Kidney epithelial cell (primary cell): ENCODE measurements around the gene ZNF423. TPM values are rescaled to one million over a fixed set of nuclear protein-coding genes. Genes with fewer than 3 reads are reported as not detected.

ENCODE experiments used
- DNase-seq: peaks from one replicate; pipeline ENCODE4 v3.0.0-alpha.2; 2010; ENCODE audit warnings: low read depth
- H3K27me3 ChIP-seq: 2 replicates; pipeline ENCODE4 v1.6.0; 2011; ENCODE audit warnings: low read length; ENCODE audit not compliant: control insufficient read depth, insufficient read depth
- H3K36me3 ChIP-seq: 2 replicates; pipeline ENCODE4 v1.5.1; 2011; ENCODE audit warnings: low read length; ENCODE audit not compliant: control insufficient read depth, insufficient read depth
- H3K4me3 ChIP-seq: 2 replicates; pipeline ENCODE4 v1.5.1; 2011; ENCODE audit warnings: low read depth, mild to moderate bottlenecking, control low read depth, low read length
- CTCF ChIP-seq: IDR thresholded peaks from 2 replicates; pipeline ENCODE4 v1.5.1; 2011; ENCODE audit warnings: mild to moderate bottlenecking, moderate library complexity, low read length, control low read depth, inconsistent platforms; ENCODE audit not compliant: insufficient read depth, poor library complexity, severe bottlenecking
- total RNA-seq: library from RNA; depleted of rRNA; stranded (reverse); fragments of >200 nt; gene quantifications from 2 replicates; pipeline ENCODE4 v1.2.3, GENCODE V29; 2015

Gene ZNF423
- total RNA-seq, 1 donor from 2014 or later, result 3.6 TPM

DNA sequence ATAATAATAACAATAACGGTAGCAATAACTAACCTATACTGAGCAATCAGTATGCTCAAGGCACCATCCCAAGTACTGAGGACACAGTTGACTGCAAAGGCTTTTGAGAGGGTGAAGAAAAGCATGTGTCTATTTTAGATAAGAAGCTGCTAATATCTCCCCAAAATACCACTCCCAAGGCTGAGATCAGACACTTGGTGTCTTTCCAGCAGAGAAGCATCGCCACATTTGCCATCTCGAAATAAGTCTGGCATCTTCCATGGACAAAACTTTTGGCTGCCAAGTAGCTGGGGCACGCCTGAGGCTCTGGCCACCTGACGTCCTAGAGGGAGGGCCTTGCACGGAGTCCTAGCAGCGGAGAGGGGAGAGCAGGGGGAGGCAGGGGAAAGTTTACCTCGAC is 39.0 kb downstream of the ZNF423 start:
- Histone ChIP-seq H3K4me3 (no peak overlapping the region), H3K36me3 (no peaks in the 10 kb centered on the region), H3K27me3 (peaks cover 3% of the 10 kb centered on the region)
- DNase-seq, result no peak
- TF ChIP-seq CTCF, result no peak

GRCh38 chr16:49811644-49812334 is 44.1 kb downstream of the ZNF423 start:
- Histone ChIP-seq H3K36me3 (no peaks in the 10 kb centered on the region), H3K27me3 (peaks cover 5% of the 10 kb centered on the region), H3K4me3 (no peak overlapping the region)
- no peak for DNase-seq
- no peak for TF ChIP-seq CTCF

DNA sequence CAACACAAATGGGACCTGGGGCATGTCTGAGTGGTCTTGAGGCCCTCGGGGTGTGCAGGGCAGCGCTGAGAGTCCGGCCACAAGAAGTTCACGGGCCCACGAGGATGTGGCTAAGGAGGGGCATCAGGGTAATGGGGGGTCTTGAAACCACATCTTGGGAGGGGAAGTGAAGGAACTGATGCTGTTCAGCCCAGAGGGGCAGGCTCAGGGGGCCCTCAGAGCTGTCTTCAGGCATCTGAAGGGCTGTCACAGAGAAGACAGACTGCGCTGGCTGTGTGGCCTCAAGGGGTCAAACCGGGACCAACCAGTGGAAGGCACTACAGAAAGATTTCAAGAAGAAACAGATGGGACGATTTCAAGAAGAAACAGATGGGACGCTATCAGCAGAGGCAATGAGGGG is 45.1 kb downstream of the ZNF423 start:
- no peak for DNase-seq
- TF ChIP-seq CTCF, result no peak
- Histone ChIP-seq H3K4me3 (no peak overlapping the region), H3K36me3 (no peaks in the 10 kb centered on the region), H3K27me3 (peaks cover 5% of the 10 kb centered on the region)

DNA sequence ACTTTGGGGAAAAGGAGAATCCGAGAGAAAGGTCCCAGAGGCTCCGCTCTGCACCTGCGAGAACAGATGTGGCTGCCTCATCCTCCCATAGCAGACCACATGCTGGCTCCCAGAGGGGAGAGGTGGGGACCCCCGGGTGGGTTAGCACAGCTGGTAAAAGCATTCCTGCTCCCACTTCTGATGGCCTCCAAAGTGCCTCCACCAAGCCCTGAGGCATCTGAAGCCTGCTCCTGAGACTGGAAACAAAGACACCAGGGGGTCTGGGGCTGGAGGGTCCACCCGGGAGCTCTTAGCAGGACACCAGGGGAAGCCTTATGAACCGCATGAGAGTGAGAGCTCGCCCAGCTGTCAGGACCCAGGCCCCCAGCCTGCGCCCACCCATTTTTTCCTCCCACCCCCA is 46.4 kb downstream of the ZNF423 start:
- DNase-seq, result no peak
- H3K27me3 ChIP-seq, result peaks cover 5% of the 10 kb centered on the region
- H3K36me3 ChIP-seq, result no peaks in the 10 kb centered on the region
- no peak for TF ChIP-seq CTCF
- no peak overlapping the region for H3K4me3 ChIP-seq

DNA sequence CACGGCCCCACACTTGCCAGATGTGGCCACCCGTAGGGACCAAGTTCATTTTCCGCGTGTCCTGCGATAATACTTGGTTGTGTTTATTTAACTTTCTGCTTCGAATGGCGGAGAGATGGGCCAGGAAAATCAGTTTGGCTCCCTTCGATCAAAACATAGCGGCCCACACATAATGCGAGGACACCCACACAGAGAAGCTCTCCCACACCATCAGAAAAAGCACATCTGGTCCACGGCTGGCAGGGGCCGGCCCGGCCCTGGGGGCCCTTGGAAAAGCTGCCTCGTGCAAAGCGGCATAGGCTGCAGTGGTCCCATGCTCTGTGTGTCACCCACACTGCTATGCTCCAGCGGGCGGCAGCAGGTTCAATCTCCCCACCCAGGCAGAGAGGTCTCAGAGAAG is 46.9 kb downstream of the ZNF423 start:
- TF ChIP-seq CTCF, result no peak
- no peak for DNase-seq
- no peaks in the 10 kb centered on the region for H3K36me3 ChIP-seq
- no peak overlapping the region for H3K4me3 ChIP-seq
- H3K27me3 ChIP-seq, result peaks cover 5% of the 10 kb centered on the region

- H3K27me3 ChIP-seq, result no peaks in the 10 kb centered on the region
- no peak for TF ChIP-seq CTCF
- no peaks in the 10 kb centered on the region for H3K36me3 ChIP-seq
- H3K4me3 ChIP-seq, result no peak overlapping the region
- DNase-seq, result no peak
Measured at GRCh38 chr16:49806446-49806845, 49.5 kb downstream of the ZNF423 start.
